Liver (tissue), 9 donors: ENCODE measurements around the gene PTMS. TPM values are rescaled to one million over a fixed set of nuclear protein-coding genes. Genes with fewer than 3 reads are reported as not detected.
A peak's percentile ranks its signal among the peaks of the same experiment; 100 is the strongest.

Experiments used
- DNase-seq: peaks from one replicate; pipeline ENCODE4 v3.0.0-alpha.2; 2017; ENCODE audit warnings: low spot score
- H3K27ac ChIP-seq, 2 donors: one replicate each; pipeline ENCODE4 v1.7.0; 2013; ENCODE audit warnings: inconsistent platforms in 2 of 2, low read length in 2 of 2, control low read depth in 1 of 2, low read depth in 1 of 2, mild to moderate bottlenecking in 1 of 2
- H3K27me3 ChIP-seq, 4 donors: one replicate each; pipeline versions ENCODE4 v1.6.1 to v1.7.0; 2013; ENCODE audit warnings: low read length in 3 of 4, inconsistent platforms in 1 of 4, mild to moderate bottlenecking in 1 of 4, moderate library complexity in 1 of 4; ENCODE audit not compliant: control insufficient read depth in 4 of 4, insufficient read depth in 4 of 4
- H3K36me3 ChIP-seq, 4 donors: one replicate each; pipeline versions ENCODE4 v1.6.1 to v1.7.0; 2013; ENCODE audit warnings: low read length in 3 of 4, mild to moderate bottlenecking in 3 of 4, low read depth in 1 of 4, moderate library complexity in 1 of 4; ENCODE audit not compliant: control insufficient read depth in 4 of 4, insufficient read depth in 3 of 4
- H3K4me1 ChIP-seq, 4 donors: one replicate each; pipeline versions ENCODE4 v1.6.1 to v1.7.0; 2013; ENCODE audit warnings: low read length in 3 of 4, mild to moderate bottlenecking in 3 of 4, moderate library complexity in 1 of 4; ENCODE audit not compliant: control insufficient read depth in 4 of 4, insufficient read depth in 4 of 4
- H3K4me3 ChIP-seq, 3 donors: one replicate each; pipeline versions ENCODE4 v1.6.1 to v1.7.0; 2013; ENCODE audit warnings: low read length in 3 of 3, control low read depth in 1 of 3, low read depth in 1 of 3, mild to moderate bottlenecking in 1 of 3
- H3K9ac ChIP-seq, 2 donors: one replicate each; pipeline ENCODE4 v1.7.0; 2013; ENCODE audit warnings: low read length in 2 of 2, mild to moderate bottlenecking in 2 of 2, moderate library complexity in 2 of 2, control low read depth in 1 of 2, low read depth in 1 of 2
- H3K9me3 ChIP-seq, 4 donors: one replicate each; pipeline versions ENCODE4 v1.6.1 to v1.7.0; 2013; ENCODE audit warnings: low read length in 3 of 4; ENCODE audit not compliant: control insufficient read depth in 4 of 4
- ATF3 ChIP-seq: IDR thresholded peaks from 2 replicates; pipeline ENCODE4 v1.6.1; 2016; ENCODE audit warnings: antibody characterized with exemption
- EGR1 ChIP-seq, 2 donors: IDR thresholded peaks; 2 replicates each; pipeline ENCODE4 v1.6.1; 2016 to 2018; ENCODE audit warnings: antibody characterized with exemption in 2 of 2, low read depth in 2 of 2
- FOXA1 ChIP-seq: IDR thresholded peaks from 2 replicates; pipeline ENCODE4 v1.6.1; 2016; ENCODE audit warnings: antibody characterized with exemption
- HNF4A ChIP-seq, 2 donors: conservative IDR thresholded peaks; 2 replicates each; pipeline ENCODE4 v1.6.1; 2016; ENCODE audit warnings: antibody characterized with exemption in 2 of 2, mild to moderate bottlenecking in 2 of 2
- HNF4G ChIP-seq: IDR thresholded peaks from 2 replicates; pipeline ENCODE4 v1.6.1; 2016; ENCODE audit warnings: antibody characterized with exemption
- JUND ChIP-seq, 2 donors: IDR thresholded peaks; 2 replicates each; pipeline ENCODE4 v1.6.1; 2016; ENCODE audit warnings: antibody characterized with exemption in 2 of 2
- NR2F2 ChIP-seq: IDR thresholded peaks from 2 replicates; pipeline ENCODE4 v1.6.1; 2016; ENCODE audit warnings: antibody characterized with exemption
- RAD21 ChIP-seq, 2 donors: IDR thresholded peaks; 2 replicates each; pipeline ENCODE4 v1.6.1; 2016; ENCODE audit warnings: antibody characterized with exemption in 2 of 2, mild to moderate bottlenecking in 2 of 2
- REST ChIP-seq: IDR thresholded peaks from 2 replicates; pipeline ENCODE4 v1.6.1; 2016; ENCODE audit warnings: antibody characterized with exemption, mild to moderate bottlenecking
- RXRA ChIP-seq, 2 donors: IDR thresholded peaks; 2 replicates each; pipeline ENCODE4 v1.6.1; 2017 to 2018; ENCODE audit warnings: antibody characterized with exemption in 2 of 2, mild to moderate bottlenecking in 1 of 2
- SP1 ChIP-seq: IDR thresholded peaks from 2 replicates; pipeline ENCODE4 v1.6.1; 2018; ENCODE audit warnings: antibody characterized with exemption, mild to moderate bottlenecking
- TAF1 ChIP-seq: conservative IDR thresholded peaks from 2 replicates; pipeline ENCODE4 v1.6.1; 2016; ENCODE audit warnings: antibody characterized with exemption, mild to moderate bottlenecking
- YY1 ChIP-seq: IDR thresholded peaks from 2 replicates; pipeline ENCODE4 v1.6.1; 2016; ENCODE audit warnings: antibody characterized with exemption, mild to moderate bottlenecking
- WGBS: extraction: QIAGEN DNeasy Blood & Tissue Kit; methylation state at CpG from one replicate; pipeline ENCODE4 v1.1.7; 2013; 5-methylcytosine and 5-hydroxymethylcytosine counted together
- polyA plus RNA-seq, 2 donors: library from polyadenylated mRNA; stranded (reverse) in 1 of 2; unstranded in 1 of 2; fragments of 200-250 nt in 1 of 2; fragments of >200 nt in 1 of 2; fragmentation: Nextera tagmentation in 1 of 2; extraction: Ambion mirVana in 1 of 2; gene quantifications; one replicate each; pipeline versions ENCODE4 v1.2.1 to v1.2.3, GENCODE V29; 2013 to 2015
- total RNA-seq, 2 donors: library from RNA; depleted of rRNA; stranded (reverse); fragments of >200 nt; gene quantifications; one replicate each; pipeline ENCODE4 v1.2.3, GENCODE V29; 2014
- donor health status: healthy.
- donor health status: healthy.
- donor health status: healthy.
- donor health status: healthy.
- donor health status: healthy.

PTMS gene
- total and polyA plus RNA-seq, 4 donors: 26.3 to 261 (median 104) TPM

DNA sequence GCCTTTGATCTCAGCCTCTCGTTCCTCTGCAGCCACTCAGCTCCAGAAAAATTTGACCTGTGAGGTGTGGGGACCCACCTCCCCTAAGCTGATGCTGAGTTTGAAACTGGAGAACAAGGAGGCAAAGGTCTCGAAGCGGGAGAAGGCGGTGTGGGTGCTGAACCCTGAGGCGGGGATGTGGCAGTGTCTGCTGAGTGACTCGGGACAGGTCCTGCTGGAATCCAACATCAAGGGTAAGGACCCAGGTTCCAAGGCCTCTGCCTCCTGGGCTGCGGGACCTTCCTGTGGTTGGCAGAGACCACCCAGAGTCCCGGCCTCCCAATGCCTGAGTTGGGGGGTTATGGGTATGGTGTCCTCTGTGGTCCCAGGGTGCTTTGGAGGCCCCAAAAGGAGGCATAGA is 50.9 kb downstream of the PTMS start:
- WGBS: 93% methylated on average over 8 of the region's 8 CpGs
- TF ChIP-seq HNF4G (no peak), JUND (IDR thresholded peaks at IDR 0.05) (no peak), RXRA (IDR thresholded peaks at IDR 0.05) (no peak), ATF3 (no peak), RAD21 (IDR thresholded peaks at IDR 0.05) (no peak), YY1 (no peak)

GRCh38 chr12:6817662-6818157 is 51.5 kb downstream of the PTMS start:
- H3K9me3 ChIP-seq: no peaks in the 10 kb centered on the region
- peaks cover 0 to 38% (median 28%) of the 10 kb centered on the region in 4 donors for H3K4me1 ChIP-seq
- H3K27ac ChIP-seq: peak overlapping the region in 1 of 2 donors; percentile 72
- no peaks in the 10 kb centered on the region for H3K36me3 ChIP-seq
- H3K9ac ChIP-seq: no peak overlapping the region
- peak overlapping the region in 1 of 3 donors; percentile 4 for H3K4me3 ChIP-seq
- no peaks in the 10 kb centered on the region for H3K27me3 ChIP-seq
- TF ChIP-seq RXRA (IDR thresholded peaks at IDR 0.05): no peak
- no peak for TF ChIP-seq HNF4G
- no peak for TF ChIP-seq SP1
- no peak for TF ChIP-seq TAF1
- TF ChIP-seq FOXA1: no peak
- TF ChIP-seq NR2F2: no peak
- no peak for TF ChIP-seq YY1
- TF ChIP-seq EGR1 (IDR thresholded peaks at IDR 0.05; ENCODE audit: low read depth in 2 of 2): no peak
- no peak for DNase-seq
- WGBS: 85% methylated on average over 20 of the region's 20 CpGs

More for the DNA sequence above, 50.9 kb downstream of the PTMS start:
- H3K27ac ChIP-seq: no peak overlapping the region
- no peak overlapping the region for H3K9ac ChIP-seq
- H3K27me3 ChIP-seq: no peaks in the 10 kb centered on the region
- no peaks in the 10 kb centered on the region for H3K9me3 ChIP-seq
- H3K4me1 ChIP-seq: peaks cover 0 to 38% (median 27%) of the 10 kb centered on the region in 4 donors
- DNase-seq: no peak
- H3K36me3 ChIP-seq: no peaks in the 10 kb centered on the region
- H3K4me3 ChIP-seq: no peak overlapping the region

DNA sequence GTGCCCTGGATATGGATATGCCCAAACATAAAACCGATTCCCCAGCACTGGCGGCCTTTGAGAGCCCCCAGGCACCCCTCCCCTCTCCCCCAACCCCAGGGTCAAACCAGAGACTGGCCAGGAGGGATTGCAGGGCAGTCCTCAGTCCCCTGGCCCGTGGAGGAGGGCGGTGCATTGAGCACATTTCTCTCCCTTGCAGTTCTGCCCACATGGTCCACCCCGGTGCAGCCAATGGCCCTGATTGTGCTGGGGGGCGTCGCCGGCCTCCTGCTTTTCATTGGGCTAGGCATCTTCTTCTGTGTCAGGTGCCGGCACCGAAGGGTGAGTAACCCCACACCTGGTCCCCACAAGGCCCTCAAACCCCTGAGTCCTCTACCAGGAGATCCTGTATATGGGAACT is 52.1 kb downstream of the PTMS start:
- WGBS: 50% methylated on average over 10 of the region's 10 CpGs
- Histone ChIP-seq H3K36me3 (no peaks in the 10 kb centered on the region), H3K9ac (peak overlapping the region in 1 of 2 donors; percentile 77), H3K27me3 (no peaks in the 10 kb centered on the region), H3K27ac (peak overlapping the region; percentile 60 to 72), H3K4me1 (peaks cover 0 to 38% (median 28%) of the 10 kb centered on the region in 4 donors), H3K4me3 (peak overlapping the region in 2 of 3 donors; percentile 14 to 71), H3K9me3 (no peaks in the 10 kb centered on the region)
- peak; percentile 66 for DNase-seq
- TF ChIP-seq RAD21 (IDR thresholded peaks at IDR 0.05) (no peak), RXRA (IDR thresholded peaks at IDR 0.05) (peak in 1 of 2 donors; percentile 20), SP1 (peak; percentile 52)

DNA sequence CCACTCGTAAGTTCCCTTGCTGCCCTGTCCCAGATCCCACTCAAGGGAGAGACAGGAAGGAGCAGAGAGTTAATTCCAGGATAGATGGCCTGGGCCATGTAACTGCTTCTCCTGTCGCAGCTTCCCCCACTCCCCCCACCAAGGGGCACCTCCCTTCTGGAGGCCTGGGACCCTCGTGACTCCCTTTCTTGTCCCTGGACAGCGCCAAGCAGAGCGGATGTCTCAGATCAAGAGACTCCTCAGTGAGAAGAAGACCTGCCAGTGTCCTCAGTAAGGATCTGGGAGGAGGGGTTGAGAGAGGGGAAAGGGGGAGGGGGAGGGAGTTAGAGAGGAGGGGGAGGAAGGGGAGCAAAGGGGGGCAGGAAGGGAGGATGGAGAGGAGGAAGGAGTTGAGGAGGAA is 52.5 kb downstream of the PTMS start:
- peak overlapping the region in 2 of 3 donors; percentile 26 to 71 for H3K4me3 ChIP-seq
- H3K4me1 ChIP-seq: peaks cover 0 to 38% (median 28%) of the 10 kb centered on the region in 4 donors
- no peaks in the 10 kb centered on the region for H3K9me3 ChIP-seq
- H3K9ac ChIP-seq: peak overlapping the region in 1 of 2 donors; percentile 77
- H3K27ac ChIP-seq: peak overlapping the region; percentile 60 to 72
- no peaks in the 10 kb centered on the region for H3K36me3 ChIP-seq
- 59% methylated on average over 5 of the region's 5 CpGs for WGBS
- no peak for TF ChIP-seq EGR1 (IDR thresholded peaks at IDR 0.05; ENCODE audit: low read depth in 2 of 2)
- no peak for TF ChIP-seq YY1
- TF ChIP-seq REST: no peak
- no peak for TF ChIP-seq JUND (IDR thresholded peaks at IDR 0.05)
- TF ChIP-seq ATF3: no peak
- no peak for TF ChIP-seq SP1
- TF ChIP-seq RXRA (IDR thresholded peaks at IDR 0.05): no peak
- no peak for TF ChIP-seq NR2F2
- no peak for TF ChIP-seq RAD21 (IDR thresholded peaks at IDR 0.05)
- TF ChIP-seq HNF4A (conservative IDR thresholded peaks at IDR 0.05): no peak
- TF ChIP-seq FOXA1: no peak
- DNase-seq: no peak
- H3K27me3 ChIP-seq: no peaks in the 10 kb centered on the region
